Heart left ventricle (tissue), 13 donors: ENCODE results near the gene TWF2.

ENCODE experiments used
- POLR2A ChIP-seq, 2 donors: fragments of 450-650 bp; IDR thresholded peaks; one replicate each; pipeline ENCODE4 v1.6.1; 2017; ENCODE audit warnings: antibody characterized with exemption in 2 of 2, mild to moderate bottlenecking in 2 of 2, moderate library complexity in 2 of 2
- TF ChIP-seq, protein P1 (sequence below), 12 donors: fragments of 200-600 bp; sonication (generic) in 4 of 12; IDR thresholded peaks; one replicate each; pipeline versions ENCODE4 v1.5.0 to v1.8.0; 2018 to 2022; ENCODE audit warnings: antibody characterized with exemption in 12 of 12, mild to moderate bottlenecking in 5 of 12
- donor health status: ischemic (EF 13 %, LVEDD 7.1; RV severe dilation, severe dysfunction).
- donor health status: DM: no; HTN: yes; CAD: no.
- donor health status: DM: no; HTN: no; CAD: no.
- donor health status: ischemic (EF 25% LVEDD 6.9; RV normal size, moderate dysfunction).
- donor health status: ischemic (EF 25% LVEDD 5.7; RV mildly dilated, moderate dysfunction).
- donor health status: ischemic (EF 35%, LVEDD 5.7; RV mildly dilated, moderate dysfunction).
- donor health status: nonischemic (EF 11% LVEDD 7.7; RV severe dilation, severe dysfunction).
- donor health status: DM: yes; HTN: yes; CAD: no.
- donor health status: PGD.
- donor health status: ischemic (EF 29% LVEDD 5.4; RV normal size, mild dysfunction).
- donor health status: nonischemic (EF 23%, LVEDD 6.1; RV moderate dilation, normal function).

DNA sequence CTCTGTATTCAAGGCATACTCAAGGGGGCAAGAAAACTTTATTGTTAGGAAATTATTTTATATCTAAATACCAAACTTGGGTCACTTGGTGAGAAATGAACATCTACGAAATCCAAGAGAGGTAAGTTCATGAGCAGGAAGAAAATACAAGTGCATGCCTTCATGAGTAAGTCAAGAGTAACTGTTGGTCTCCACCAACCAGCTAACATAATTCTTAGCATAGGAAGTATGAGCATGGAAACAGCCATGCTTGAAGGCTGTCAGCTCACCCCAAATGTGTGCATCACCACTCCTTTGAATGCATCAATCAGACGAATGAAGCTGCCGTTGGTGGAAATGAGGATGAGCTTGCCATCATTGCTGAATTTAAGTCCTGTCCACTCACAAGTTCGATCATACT is 20.5 kb upstream of the TWF2 start:
- TF ChIP-seq, protein P1, sequence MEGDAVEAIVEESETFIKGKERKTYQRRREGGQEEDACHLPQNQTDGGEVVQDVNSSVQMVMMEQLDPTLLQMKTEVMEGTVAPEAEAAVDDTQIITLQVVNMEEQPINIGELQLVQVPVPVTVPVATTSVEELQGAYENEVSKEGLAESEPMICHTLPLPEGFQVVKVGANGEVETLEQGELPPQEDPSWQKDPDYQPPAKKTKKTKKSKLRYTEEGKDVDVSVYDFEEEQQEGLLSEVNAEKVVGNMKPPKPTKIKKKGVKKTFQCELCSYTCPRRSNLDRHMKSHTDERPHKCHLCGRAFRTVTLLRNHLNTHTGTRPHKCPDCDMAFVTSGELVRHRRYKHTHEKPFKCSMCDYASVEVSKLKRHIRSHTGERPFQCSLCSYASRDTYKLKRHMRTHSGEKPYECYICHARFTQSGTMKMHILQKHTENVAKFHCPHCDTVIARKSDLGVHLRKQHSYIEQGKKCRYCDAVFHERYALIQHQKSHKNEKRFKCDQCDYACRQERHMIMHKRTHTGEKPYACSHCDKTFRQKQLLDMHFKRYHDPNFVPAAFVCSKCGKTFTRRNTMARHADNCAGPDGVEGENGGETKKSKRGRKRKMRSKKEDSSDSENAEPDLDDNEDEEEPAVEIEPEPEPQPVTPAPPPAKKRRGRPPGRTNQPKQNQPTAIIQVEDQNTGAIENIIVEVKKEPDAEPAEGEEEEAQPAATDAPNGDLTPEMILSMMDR (IDR thresholded peaks at IDR 0.05), result no peak
- TF ChIP-seq POLR2A (IDR thresholded peaks at IDR 0.05), result no peak
